ENCODE measurements around the gene NFIB. TPM values are rescaled to one million over a fixed set of nuclear protein-coding genes. Genes with fewer than 3 reads are reported as not detected.

Gene NFIB
- total RNA-seq, 2 donors from 2014 or later = 53.0 to 54.0 TPM

DNA sequence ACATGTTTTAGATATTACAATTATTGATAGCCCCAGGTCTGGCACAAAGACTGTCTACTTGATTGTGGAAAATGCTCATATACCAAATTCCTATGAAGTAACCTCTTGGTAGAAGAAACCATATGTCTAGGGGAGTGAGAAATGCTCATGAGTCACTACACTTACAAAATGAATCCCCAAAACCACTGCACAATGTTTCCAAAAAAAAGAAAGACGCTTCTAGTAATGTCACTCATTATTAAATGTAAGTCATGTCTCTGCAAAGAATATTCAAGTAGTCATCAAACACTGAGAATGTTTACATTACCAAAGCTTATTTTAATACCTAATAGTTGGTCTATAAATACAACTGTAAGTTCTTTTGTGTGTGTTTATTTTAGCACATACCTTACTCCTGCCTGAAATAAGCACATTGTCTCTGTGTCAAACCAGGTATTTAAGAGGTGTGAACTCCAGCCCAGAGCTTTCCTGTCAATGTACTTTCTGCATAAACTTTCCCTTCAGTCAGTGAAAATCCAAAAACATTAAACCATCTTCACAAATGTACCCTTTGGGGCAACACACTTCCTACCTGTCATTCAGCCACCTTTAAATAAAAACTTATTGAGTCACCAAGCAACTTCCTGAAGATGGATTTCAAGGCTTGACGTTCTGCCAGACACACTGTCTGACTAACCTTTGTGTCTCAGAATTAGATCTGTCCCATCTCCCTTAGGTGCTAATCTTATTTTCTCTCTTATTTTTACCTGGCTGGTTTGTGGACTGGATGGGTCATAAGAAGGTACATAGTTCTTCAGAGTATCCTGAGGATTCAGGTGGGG is 194.0 kb downstream of the NFIB start:
- Histone ChIP-seq H3K9ac (ENCODE audit: low read depth in 2 of 2, low read length in 2 of 2) (no peak overlapping the region), H3K4me1 (no peaks in the 10 kb centered on the region), H3K36me3 (no peaks in the 10 kb centered on the region), H3K9me3 (no peaks in the 10 kb centered on the region), H3K4me3 (no peak overlapping the region), H3K27me3 (no peaks in the 10 kb centered on the region), H3K27ac (no peak overlapping the region)
- TF ChIP-seq, protein P1, sequence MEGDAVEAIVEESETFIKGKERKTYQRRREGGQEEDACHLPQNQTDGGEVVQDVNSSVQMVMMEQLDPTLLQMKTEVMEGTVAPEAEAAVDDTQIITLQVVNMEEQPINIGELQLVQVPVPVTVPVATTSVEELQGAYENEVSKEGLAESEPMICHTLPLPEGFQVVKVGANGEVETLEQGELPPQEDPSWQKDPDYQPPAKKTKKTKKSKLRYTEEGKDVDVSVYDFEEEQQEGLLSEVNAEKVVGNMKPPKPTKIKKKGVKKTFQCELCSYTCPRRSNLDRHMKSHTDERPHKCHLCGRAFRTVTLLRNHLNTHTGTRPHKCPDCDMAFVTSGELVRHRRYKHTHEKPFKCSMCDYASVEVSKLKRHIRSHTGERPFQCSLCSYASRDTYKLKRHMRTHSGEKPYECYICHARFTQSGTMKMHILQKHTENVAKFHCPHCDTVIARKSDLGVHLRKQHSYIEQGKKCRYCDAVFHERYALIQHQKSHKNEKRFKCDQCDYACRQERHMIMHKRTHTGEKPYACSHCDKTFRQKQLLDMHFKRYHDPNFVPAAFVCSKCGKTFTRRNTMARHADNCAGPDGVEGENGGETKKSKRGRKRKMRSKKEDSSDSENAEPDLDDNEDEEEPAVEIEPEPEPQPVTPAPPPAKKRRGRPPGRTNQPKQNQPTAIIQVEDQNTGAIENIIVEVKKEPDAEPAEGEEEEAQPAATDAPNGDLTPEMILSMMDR (IDR thresholded peaks at IDR 0.05) = no peak
- intact Hi-C loops (cut with DNase I) = no loop called here
- no peak for DNase-seq

DNA sequence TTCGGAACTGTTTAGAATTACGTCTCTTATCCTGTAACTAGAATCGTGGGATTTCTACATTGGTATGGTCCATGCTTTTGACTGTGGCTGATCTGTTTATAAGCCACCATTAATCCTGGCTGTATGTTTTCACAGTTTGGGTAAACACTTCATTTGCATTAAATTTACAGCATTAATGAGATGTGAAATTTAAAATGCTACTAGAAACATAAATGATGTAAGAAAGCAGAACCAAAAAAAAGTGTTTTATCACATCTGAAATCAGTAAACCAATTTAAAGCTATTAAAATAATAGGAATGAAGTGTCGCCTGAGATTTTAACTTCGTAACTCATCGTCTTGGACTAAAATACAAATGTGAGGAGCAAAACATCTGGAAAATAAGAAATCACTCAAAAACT is 201.7 kb downstream of the NFIB start:
- DNase-seq = no peak
- Histone ChIP-seq H3K4me1 (no peaks in the 10 kb centered on the region), H3K4me3 (no peak overlapping the region), H3K9ac (ENCODE audit: low read depth in 2 of 2, low read length in 2 of 2) (no peak overlapping the region), H3K27ac (no peak overlapping the region), H3K9me3 (no peaks in the 10 kb centered on the region), H3K27me3 (no peaks in the 10 kb centered on the region), H3K36me3 (no peaks in the 10 kb centered on the region)
- TF ChIP-seq, protein P1 (IDR thresholded peaks at IDR 0.05) = no peak
- intact Hi-C loops (cut with DNase I) = no loop called here

DNA sequence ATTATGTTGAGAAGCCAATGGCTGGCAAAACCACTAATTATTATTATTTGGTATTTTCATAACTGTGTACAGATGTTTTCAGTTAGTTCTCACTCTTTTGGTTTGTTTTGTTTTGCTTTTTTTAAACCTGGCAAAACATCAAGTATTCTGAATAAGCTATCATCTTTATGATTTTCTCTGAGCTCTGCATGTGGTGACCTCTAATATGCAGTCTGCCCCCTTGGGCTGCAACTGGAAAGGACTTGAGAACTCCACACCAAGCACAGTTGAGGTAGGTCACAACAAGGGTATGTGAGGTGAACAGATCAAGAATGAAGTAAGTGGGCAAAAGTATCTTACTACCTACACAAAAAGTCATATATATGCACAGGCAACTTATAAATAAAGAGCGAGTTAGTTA is 202.2 kb downstream of the NFIB start:
- no peaks in the 10 kb centered on the region for H3K36me3 ChIP-seq
- intact Hi-C loops (cut with DNase I) = no loop called here
- no peaks in the 10 kb centered on the region for H3K9me3 ChIP-seq
- H3K9ac ChIP-seq (ENCODE audit: low read depth in 2 of 2, low read length in 2 of 2) = no peak overlapping the region
- H3K4me3 ChIP-seq = no peak overlapping the region
- DNase-seq = no peak
- TF ChIP-seq, protein P1 (IDR thresholded peaks at IDR 0.05) = no peak
- no peaks in the 10 kb centered on the region for H3K27me3 ChIP-seq
- H3K27ac ChIP-seq = no peak overlapping the region
- no peaks in the 10 kb centered on the region for H3K4me1 ChIP-seq

DNA sequence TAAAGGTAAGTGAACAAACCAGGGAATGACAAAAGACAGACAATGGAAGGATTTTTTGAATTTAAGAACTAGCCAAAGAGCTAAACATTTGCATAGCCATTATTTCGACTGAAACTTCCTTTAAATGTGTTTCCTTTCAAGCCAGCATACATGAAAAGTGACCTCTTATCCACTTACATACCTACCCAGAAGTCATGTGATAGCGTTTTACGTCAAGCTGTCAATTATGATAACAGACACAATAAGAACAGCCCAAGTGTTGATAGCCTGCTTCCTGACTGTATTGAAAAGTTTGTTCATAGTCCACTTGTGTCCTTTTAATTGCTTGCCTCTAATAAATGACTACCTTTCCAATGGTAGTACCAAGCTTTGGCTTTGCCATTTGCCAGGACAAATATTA is 206.0 kb downstream of the NFIB start:
- DNase-seq = no peak
- no peak overlapping the region for H3K4me3 ChIP-seq
- H3K9ac ChIP-seq (ENCODE audit: low read depth in 2 of 2, low read length in 2 of 2) = no peak overlapping the region
- H3K4me1 ChIP-seq = no peaks in the 10 kb centered on the region
- intact Hi-C loops (cut with DNase I) = no loop called here
- no peaks in the 10 kb centered on the region for H3K36me3 ChIP-seq
- H3K9me3 ChIP-seq = no peaks in the 10 kb centered on the region
- TF ChIP-seq, protein P1 (IDR thresholded peaks at IDR 0.05) = no peak
- no peak overlapping the region for H3K27ac ChIP-seq
- H3K27me3 ChIP-seq = no peaks in the 10 kb centered on the region

DNA sequence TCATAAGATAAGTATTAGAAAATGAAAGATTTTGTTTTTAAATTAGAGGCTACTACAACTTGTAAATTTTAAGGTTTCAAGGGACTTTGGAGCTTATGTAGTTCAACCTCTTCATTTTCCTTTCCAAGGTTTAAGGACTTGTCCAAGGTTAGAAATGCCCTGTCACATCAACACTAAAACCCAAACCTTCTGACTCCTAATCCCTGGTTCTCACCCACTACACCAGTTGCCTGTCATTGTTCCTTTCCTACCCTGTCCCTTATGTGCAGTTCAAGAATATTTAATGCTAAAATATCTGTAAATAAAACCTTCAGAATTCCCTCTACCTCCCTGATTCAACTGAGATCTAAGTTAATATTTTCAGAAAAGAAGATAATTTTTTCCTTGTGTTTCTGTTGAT is 206.4 kb downstream of the NFIB start:
- Histone ChIP-seq H3K27me3 (no peaks in the 10 kb centered on the region), H3K4me1 (no peaks in the 10 kb centered on the region), H3K27ac (no peak overlapping the region), H3K4me3 (no peak overlapping the region), H3K9me3 (no peaks in the 10 kb centered on the region), H3K36me3 (no peaks in the 10 kb centered on the region), H3K9ac (ENCODE audit: low read depth in 2 of 2, low read length in 2 of 2) (no peak overlapping the region)
- TF ChIP-seq, protein P1 (IDR thresholded peaks at IDR 0.05) = no peak
- no peak for DNase-seq
- intact Hi-C loops (cut with DNase I) = no loop called here

All from colonic mucosa (tissue), 4 donors.